GM20431 (cell line): ENCODE measurements around the gene THSD7A.

Experiments used
- in situ Hi-C: fragments of 300-500 bp; cut with MseI, MboI; formaldehyde crosslinking; loops from one replicate; pipeline ENCODE4 v1.15.0; 2020; ENCODE audit warnings: low sequenced_read_pairs; ENCODE audit not compliant: unreplicated experiment

THSD7A gene, protein sequence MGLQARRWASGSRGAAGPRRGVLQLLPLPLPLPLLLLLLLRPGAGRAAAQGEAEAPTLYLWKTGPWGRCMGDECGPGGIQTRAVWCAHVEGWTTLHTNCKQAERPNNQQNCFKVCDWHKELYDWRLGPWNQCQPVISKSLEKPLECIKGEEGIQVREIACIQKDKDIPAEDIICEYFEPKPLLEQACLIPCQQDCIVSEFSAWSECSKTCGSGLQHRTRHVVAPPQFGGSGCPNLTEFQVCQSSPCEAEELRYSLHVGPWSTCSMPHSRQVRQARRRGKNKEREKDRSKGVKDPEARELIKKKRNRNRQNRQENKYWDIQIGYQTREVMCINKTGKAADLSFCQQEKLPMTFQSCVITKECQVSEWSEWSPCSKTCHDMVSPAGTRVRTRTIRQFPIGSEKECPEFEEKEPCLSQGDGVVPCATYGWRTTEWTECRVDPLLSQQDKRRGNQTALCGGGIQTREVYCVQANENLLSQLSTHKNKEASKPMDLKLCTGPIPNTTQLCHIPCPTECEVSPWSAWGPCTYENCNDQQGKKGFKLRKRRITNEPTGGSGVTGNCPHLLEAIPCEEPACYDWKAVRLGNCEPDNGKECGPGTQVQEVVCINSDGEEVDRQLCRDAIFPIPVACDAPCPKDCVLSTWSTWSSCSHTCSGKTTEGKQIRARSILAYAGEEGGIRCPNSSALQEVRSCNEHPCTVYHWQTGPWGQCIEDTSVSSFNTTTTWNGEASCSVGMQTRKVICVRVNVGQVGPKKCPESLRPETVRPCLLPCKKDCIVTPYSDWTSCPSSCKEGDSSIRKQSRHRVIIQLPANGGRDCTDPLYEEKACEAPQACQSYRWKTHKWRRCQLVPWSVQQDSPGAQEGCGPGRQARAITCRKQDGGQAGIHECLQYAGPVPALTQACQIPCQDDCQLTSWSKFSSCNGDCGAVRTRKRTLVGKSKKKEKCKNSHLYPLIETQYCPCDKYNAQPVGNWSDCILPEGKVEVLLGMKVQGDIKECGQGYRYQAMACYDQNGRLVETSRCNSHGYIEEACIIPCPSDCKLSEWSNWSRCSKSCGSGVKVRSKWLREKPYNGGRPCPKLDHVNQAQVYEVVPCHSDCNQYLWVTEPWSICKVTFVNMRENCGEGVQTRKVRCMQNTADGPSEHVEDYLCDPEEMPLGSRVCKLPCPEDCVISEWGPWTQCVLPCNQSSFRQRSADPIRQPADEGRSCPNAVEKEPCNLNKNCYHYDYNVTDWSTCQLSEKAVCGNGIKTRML (N-terminal part only)

GRCh38 chr7:11831736-11832495, at the start of gene THSD7A:
THSD7A (minus strand) TSS chr7:11832198; CDS start chr7:11831946, 252 bp downstream.
- in situ Hi-C loops, result no loop called here

GRCh38 chr7:11881680-11882079, 49.7 kb upstream of the THSD7A start:
- in situ Hi-C loops, result no loop called here

GRCh38 chr7:11875635-11876034, 43.6 kb upstream of the THSD7A start:
- in situ Hi-C loops, result no loop called here

- in situ Hi-C loops, result no loop called here
These were observed 33.7 kb upstream of the THSD7A start for GRCh38 chr7:11865671-11866070.

GRCh38 chr7:11858622-11859302, 26.8 kb upstream of the THSD7A start:
- in situ Hi-C loops, result no loop called here

- in situ Hi-C loops, result no loop called here
These were observed 26.0 kb upstream of the THSD7A start for GRCh38 chr7:11858026-11858425.

GRCh38 chr7:11848251-11848650, 16.3 kb upstream of the THSD7A start:
- in situ Hi-C loops, result no loop called here

- in situ Hi-C loops, result no loop called here
These were observed 15.3 kb upstream of the THSD7A start for GRCh38 chr7:11847336-11847735.

- in situ Hi-C loops, result no loop called here
These were observed 14.5 kb upstream of the THSD7A start for GRCh38 chr7:11846361-11846955.

DNA sequence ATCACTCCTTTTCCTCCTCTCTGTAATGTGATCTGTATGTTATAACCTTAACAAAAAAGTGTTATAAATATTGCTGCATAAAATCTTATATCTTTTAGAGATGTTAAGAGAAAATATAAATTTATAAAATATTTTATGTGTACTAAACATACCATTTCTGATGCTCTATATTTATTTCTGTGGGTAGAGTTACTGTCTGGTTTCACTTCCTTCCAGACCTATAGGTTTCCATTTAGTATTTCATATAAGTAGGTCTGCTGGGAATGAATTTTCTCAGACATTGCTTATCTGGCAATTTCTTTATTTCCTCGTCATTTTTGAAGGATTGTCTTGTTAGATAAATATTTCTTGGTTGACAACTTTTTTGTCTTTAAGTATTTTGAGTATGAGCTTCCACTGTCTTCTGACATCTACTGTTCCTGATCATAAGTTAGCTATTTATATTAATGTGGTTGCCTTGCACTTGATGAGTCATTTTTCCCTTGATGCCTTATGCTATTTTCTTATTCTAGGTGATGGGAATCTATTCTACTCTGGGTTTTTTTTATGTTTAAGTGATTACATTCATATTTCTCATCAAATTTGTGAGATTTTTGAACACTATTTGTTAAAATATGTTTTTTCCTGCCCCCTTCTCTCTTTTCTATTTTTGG, 11.2 kb upstream of the THSD7A start:
- in situ Hi-C loops, result no loop called here

GRCh38 chr7:11841657-11842056, 9.7 kb upstream of the THSD7A start:
- in situ Hi-C loops, result no loop called here

DNA sequence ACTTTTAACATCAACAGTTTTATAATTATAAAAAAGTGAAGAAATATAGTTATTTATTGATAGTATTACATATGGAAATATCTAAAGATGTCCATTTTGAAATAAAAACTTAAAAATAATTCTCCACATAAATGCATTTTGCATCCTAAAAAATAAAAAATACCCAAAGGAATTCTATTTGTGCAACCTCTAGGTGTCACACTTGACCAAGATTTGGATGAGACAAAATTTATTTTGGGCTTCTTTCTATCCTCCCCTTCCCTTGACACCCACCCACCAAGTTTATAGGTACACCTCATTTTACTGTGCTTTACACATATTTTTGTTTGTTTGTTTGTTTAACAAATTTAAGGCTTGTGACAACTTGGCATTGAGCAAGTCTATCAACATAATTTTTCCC, 3.3 kb upstream of the THSD7A start:
- in situ Hi-C loops, result no loop called here

GRCh38 chr7:11833431-11833830, 1.4 kb upstream of the THSD7A start:
- in situ Hi-C loops, result no loop called here

GRCh38 chr7:11831156-11831735, 752 bp downstream of the THSD7A start:
- in situ Hi-C loops, result no loop called here

DNA sequence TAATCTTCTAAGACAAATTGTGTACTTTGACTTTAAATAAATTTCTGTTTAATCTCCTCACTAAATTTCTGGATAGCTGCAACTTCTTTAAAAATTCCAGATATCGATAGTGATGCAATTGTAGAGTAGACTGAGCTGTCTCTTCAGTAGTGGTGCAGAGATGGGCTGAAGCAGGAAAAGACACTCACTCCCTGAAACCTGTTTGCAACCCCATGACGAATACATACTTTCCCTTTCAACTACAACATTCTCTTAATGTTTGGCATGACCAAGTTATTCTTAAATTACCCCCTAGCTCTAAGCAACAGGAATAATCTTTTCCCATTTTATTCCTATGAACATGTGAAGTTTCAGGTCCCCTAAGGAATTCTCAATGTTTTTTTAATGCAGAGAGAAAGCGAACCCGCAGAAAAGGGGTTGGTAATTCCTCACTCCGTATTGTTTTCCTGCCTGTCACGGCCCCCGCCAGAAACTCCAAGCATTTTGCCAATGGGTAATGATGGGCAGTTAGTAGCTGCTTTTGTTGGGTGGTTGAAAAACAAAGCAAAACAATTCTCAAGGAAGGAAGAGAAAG, 1.3 kb downstream of the THSD7A start:
- in situ Hi-C loops, result no loop called here

- in situ Hi-C loops, result no loop called here
These were observed 2.0 kb downstream of the THSD7A start for GRCh38 chr7:11829954-11830353.

GRCh38 chr7:11819947-11820346, 12.1 kb downstream of the THSD7A start:
- in situ Hi-C loops, result no loop called here

- in situ Hi-C loops, result no loop called here
These were observed 12.7 kb downstream of the THSD7A start for GRCh38 chr7:11819271-11819670.
